AG04450 (cell line): Measurements from ENCODE around the gene FAM114A1. TPM values are rescaled to one million over a fixed set of nuclear protein-coding genes. Genes with fewer than 3 reads are reported as not detected.
A peak's percentile ranks its signal among the peaks of the same experiment; 100 is the strongest.

ENCODE experiments used
- CTCF ChIA-PET: fragments of 300-600, 350-600 bp; formaldehyde crosslinking; extraction: SDS; loops from one replicate; lab custom pipeline; 2022; ENCODE audit warnings: antibody characterized with exemption, inconsistent platforms; lab: Charles Lee
- POLR2A ChIA-PET: fragments of 350-600 bp; formaldehyde crosslinking; extraction: SDS; loops from one replicate; lab custom pipeline; 2021; ENCODE audit warnings: antibody characterized with exemption, inconsistent platforms; lab: Yijun Ruan, JAX
- DNase-seq: peaks from one replicate; pipeline ENCODE4 v3.0.0-alpha.2; 2011; ENCODE audit warnings: low read depth, low spot score
- H3K27ac ChIP-seq: one replicate; pipeline ENCODE4 v1.5.1; 2012; ENCODE audit warnings: low read depth, low read length, control low read depth
- H3K27me3 ChIP-seq: one replicate; pipeline ENCODE4 v1.6.0; 2012; ENCODE audit warnings: low read length; ENCODE audit not compliant: control insufficient read depth, insufficient read depth
- H3K4me3 ChIP-seq: 2 replicates; pipeline ENCODE4 v1.5.1; 2011; ENCODE audit warnings: mild to moderate bottlenecking, low read depth, low read length, control low read depth
- H3K9me3 ChIP-seq: 2 replicates; pipeline ENCODE4 v1.5.1; 2012; ENCODE audit warnings: low read length; ENCODE audit not compliant: control insufficient read depth, insufficient read depth
- polyA plus RNA-seq: library from polyadenylated mRNA; depleted of rRNA; stranded (reverse); fragments of >200 nt; gene quantifications from 2 replicates; pipeline ENCODE4 v1.2.3, GENCODE V29; 2011
- TF ChIP-seq, protein P1 (sequence below): IDR thresholded peaks from 2 replicates; pipeline ENCODE4 v1.5.1; 2011; ENCODE audit warnings: low read depth, low read length, control low read depth, inconsistent platforms

The FAM114A1 gene
- polyA plus RNA-seq, 1 experiment: 303 TPM

DNA sequence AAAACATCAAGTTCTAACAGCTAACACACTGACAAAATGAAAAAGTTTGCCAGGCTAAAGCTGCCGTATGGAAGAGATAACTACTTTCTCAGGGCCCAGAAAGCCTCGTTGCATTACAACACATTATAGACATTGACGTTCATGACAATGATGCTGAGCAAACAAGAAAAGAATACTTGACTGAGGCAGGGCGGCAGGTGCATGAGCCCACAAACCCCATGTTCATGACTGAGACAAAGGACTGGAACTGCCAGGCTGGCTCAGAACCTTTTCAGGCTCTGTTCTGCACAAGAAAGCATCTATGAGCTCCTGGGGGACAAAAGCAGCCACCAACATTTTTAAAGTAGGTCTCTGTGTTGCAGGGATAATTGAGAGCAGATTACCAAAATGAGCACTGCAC, 24.6 kb upstream of the FAM114A1 start:
- H3K4me3 ChIP-seq: no peak overlapping the region
- POLR2A ChIA-PET: no interaction called here
- DNase-seq: no peak
- TF ChIP-seq, protein P1, sequence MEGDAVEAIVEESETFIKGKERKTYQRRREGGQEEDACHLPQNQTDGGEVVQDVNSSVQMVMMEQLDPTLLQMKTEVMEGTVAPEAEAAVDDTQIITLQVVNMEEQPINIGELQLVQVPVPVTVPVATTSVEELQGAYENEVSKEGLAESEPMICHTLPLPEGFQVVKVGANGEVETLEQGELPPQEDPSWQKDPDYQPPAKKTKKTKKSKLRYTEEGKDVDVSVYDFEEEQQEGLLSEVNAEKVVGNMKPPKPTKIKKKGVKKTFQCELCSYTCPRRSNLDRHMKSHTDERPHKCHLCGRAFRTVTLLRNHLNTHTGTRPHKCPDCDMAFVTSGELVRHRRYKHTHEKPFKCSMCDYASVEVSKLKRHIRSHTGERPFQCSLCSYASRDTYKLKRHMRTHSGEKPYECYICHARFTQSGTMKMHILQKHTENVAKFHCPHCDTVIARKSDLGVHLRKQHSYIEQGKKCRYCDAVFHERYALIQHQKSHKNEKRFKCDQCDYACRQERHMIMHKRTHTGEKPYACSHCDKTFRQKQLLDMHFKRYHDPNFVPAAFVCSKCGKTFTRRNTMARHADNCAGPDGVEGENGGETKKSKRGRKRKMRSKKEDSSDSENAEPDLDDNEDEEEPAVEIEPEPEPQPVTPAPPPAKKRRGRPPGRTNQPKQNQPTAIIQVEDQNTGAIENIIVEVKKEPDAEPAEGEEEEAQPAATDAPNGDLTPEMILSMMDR: no peak
- H3K27me3 ChIP-seq: no peaks in the 10 kb centered on the region
- 0 out of 2 replicates have a peak, but pooled peaks cover 3% of the 10 kb centered on the region for H3K9me3 ChIP-seq
- H3K27ac ChIP-seq: no peak overlapping the region
- CTCF ChIA-PET: interaction anchor here (1.4 to 2.0 kb wide), 2 partner anchors 18 to 61 kb away, joined by 5 to 8 read pairs; partner anchors contain the start of gene TLR10

DNA sequence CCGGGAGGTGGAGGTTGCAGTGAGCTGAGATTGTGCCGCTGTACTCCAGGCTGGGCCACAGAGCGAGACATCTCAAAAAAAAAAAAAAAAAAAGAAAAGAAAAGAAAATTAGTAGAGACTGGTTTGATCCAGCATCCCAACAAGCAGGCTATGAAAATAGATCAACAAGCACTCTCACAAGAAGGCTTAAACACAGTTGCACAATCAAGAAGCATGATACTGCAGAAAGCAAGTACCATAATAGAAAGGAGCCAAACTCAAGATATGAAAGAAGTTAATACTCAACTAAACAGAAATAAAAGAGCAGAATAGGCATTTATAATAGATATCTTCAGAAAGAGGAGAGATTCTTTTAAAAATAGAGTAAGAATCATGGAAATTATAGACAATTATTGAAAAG, 21.6 kb upstream of the FAM114A1 start:
- TF ChIP-seq, protein P1: no peak
- Histone ChIP-seq H3K27ac (no peak overlapping the region), H3K27me3 (no peaks in the 10 kb centered on the region), H3K9me3 (0 out of 2 replicates have a peak, but pooled peaks cover 3% of the 10 kb centered on the region), H3K4me3 (no peak overlapping the region)
- ChIA-PET CTCF (interaction anchor here (1.8 kb wide), 1 partner anchor 87 kb away, joined by 7 read pairs; no protein-coding TSS in a partner anchor), POLR2A (no interaction called here)
- no peak for DNase-seq

DNA sequence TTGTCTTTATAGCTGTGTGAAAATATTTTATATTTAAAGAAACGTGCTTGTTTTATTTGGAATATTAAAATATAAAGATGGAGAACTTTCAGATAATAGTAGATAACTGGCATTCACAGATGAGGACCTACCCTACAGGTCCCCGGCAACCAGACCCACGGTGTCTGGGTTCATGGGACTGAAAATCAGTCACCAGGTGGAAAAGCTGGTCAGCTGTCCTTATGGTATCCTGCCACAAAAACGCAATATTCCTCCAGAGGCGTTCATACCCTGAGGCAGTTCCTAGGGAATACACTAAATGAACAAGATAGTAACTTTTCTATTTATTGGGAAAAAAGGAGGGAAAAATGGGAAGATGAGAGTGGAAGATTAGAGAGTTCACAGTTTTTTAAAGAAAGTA, 12.1 kb upstream of the FAM114A1 start:
- DNase-seq: no peak
- TF ChIP-seq, protein P1: no peak
- CTCF ChIA-PET: interaction anchor here (0.6 to 4.1 kb wide), 16 partner anchors 8 to 676 kb away, joined by 3 to 49 read pairs (median 4); partner anchors contain the start of genes FAM114A1, TLR1 and TLR10
- H3K27ac ChIP-seq: no peak overlapping the region
- no peaks in the 10 kb centered on the region for H3K9me3 ChIP-seq
- no peaks in the 10 kb centered on the region for H3K27me3 ChIP-seq
- POLR2A ChIA-PET: no interaction called here
- H3K4me3 ChIP-seq: no peak overlapping the region

DNA sequence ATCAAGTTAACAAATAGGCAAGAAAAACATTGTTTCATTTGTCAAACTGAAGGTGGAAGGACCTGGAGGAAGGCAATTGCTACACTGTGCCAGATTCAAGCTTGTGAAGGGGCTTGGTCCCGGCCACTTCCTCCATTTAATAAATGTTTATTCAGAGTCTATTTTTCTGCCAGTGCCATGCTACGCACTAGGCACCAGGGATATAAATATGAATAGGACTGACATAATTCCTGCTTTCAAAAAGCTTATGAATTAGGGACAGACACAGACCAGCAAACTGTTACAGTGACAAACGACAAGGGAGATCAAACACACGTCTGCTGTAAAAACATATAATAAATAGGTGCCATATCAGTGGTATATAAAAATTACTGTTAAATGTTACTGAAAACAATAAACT, 11.6 kb upstream of the FAM114A1 start:
- no peaks in the 10 kb centered on the region for H3K27me3 ChIP-seq
- no peak for DNase-seq
- TF ChIP-seq, protein P1: no peak
- no peak overlapping the region; the same call in 1 of the 2 replicates for H3K4me3 ChIP-seq
- CTCF ChIA-PET: interaction anchor here (0.8 to 4.1 kb wide), 14 partner anchors 9 to 793 kb away, joined by 3 to 49 read pairs (median 4); partner anchors contain the start of genes FAM114A1, TLR1 and TLR10
- POLR2A ChIA-PET: no interaction called here
- no peaks in the 10 kb centered on the region for H3K9me3 ChIP-seq
- H3K27ac ChIP-seq: no peak overlapping the region

DNA sequence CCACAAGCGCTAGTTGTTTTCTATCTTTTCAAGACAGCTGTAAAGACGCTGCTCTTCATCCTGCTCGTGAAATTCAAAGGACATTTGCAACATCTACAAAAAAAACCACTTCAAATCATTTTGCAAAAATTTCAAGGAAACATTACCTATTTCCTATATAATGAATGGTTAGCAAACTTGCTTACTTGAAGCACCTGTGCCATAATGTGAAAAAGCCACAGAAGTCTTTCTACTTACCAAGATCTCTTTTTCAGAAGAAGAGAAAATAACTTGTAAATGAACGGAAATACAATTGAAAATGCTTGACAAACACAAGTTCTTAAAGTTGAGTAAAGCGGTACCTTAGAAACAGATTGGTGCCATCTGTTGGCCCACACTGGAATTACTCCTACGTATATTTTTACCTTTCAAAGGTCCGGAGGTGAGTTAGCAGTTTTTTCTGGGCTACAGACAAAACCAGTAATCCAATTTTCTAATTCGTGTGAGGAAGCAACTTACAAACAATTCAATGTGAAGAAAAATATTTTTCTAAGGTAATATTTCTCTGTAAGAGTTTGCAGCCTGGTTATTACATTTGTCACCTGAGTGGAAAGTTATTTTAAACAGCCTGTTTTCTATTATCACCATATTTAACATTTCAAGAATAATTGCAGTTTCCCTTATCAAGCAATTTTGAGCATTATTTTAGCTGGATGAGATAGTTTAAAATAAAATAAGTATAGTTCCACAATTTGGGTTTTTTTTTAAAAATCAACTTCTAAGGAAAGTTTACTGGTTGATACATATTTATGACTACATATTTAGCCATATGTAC, 10.9 kb upstream of the FAM114A1 start, which contains the start of gene TLR6:
Gene TLR6 (minus strand): TSS at position 294 of the 814 bp plus-strand sequence. CDS start 27,344 bp downstream, outside the sequence.
- Histone ChIP-seq H3K27ac (peak within 1 kb of the TSS; percentile 94), H3K27me3 (no peaks in the 10 kb centered on the region), H3K4me3 (peak within 1 kb of the TSS; percentile 20), H3K9me3 (no peaks in the 10 kb centered on the region)
- POLR2A ChIA-PET: no interaction called here
- no peak for DNase-seq
- TF ChIP-seq, protein P1: peak; percentile 69
- CTCF ChIA-PET: interaction anchor here (0.6 to 4.1 kb wide), 16 partner anchors 9 to 794 kb away, joined by 3 to 49 read pairs (median 4); partner anchors contain the start of genes FAM114A1, TLR1 and TLR10
